Suprapubic skin (tissue), 4 donors: Measurements from ENCODE around the gene PLAAT4. TPM values are rescaled to one million over a fixed set of nuclear protein-coding genes. Genes with fewer than 3 reads are reported as not detected.

Experiments
- DNase-seq, 2 donors: peaks; one replicate each; pipeline ENCODE4 v3.0.0-alpha.2; 2019; ENCODE audit warnings: low spot score in 2 of 2
- H3K27ac ChIP-seq: fragments of 200-600 bp; sonication (generic); one replicate; pipeline ENCODE4 v1.5.1; 2019
- H3K27me3 ChIP-seq: fragments of 200-600 bp; sonication (generic); one replicate; pipeline ENCODE4 v1.5.1; 2019
- H3K36me3 ChIP-seq: fragments of 200-600 bp; sonication (generic); one replicate; pipeline ENCODE4 v1.5.1; 2019
- H3K4me1 ChIP-seq: fragments of 200-600 bp; sonication (generic); one replicate; pipeline ENCODE4 v1.5.1; 2019
- H3K4me3 ChIP-seq: fragments of 200-600 bp; sonication (generic); one replicate; pipeline ENCODE4 v1.5.1; 2019; ENCODE audit warnings: mild to moderate bottlenecking
- H3K9me3 ChIP-seq: fragments of 200-600 bp; sonication (generic); one replicate; pipeline ENCODE4 v1.5.1; 2019
- EP300 ChIP-seq: sonication (generic); formaldehyde crosslinking; IDR thresholded peaks from one replicate; pipeline ENCODE4 v1.6.1; 2017; ENCODE audit warnings: antibody characterized with exemption
- POLR2A ChIP-seq, 2 donors: fragments of 450-650 bp; IDR thresholded peaks; one replicate each; pipeline ENCODE4 v1.6.1; 2017; ENCODE audit warnings: antibody characterized with exemption in 2 of 2, mild to moderate bottlenecking in 2 of 2, moderate library complexity in 2 of 2
- POLR2AphosphoS5 ChIP-seq, 3 donors: sonication (generic); formaldehyde crosslinking; IDR thresholded peaks; one replicate each; pipeline ENCODE4 v1.6.1; 2017; ENCODE audit warnings: antibody characterized with exemption in 3 of 3
- WGBS: methylation state at CpG from one replicate; pipeline ENCODE4 v1.1.5; 2018; 5-methylcytosine and 5-hydroxymethylcytosine counted together
- total RNA-seq, 4 donors: library from RNA; depleted of rRNA; stranded (reverse); fragments of >200 nt; gene quantifications; one replicate each; pipeline ENCODE4 v1.1.0, GENCODE V29; 2016
- TF ChIP-seq, protein P1 (sequence below), 2 donors: fragments of 200-600 bp in 1 of 2; fragments of 450-650 bp in 1 of 2; sonication (generic) in 1 of 2; IDR thresholded peaks; one replicate each; pipeline ENCODE4 v1.5.1; 2016 to 2019; ENCODE audit warnings: antibody characterized with exemption in 2 of 2, mild to moderate bottlenecking in 1 of 2, moderate library complexity in 1 of 2

The PLAAT4 gene
- total RNA-seq, 4 donors from 2014 or later: 3.3 to 14.1 (median 4.6) TPM; not detected in 1

DNA sequence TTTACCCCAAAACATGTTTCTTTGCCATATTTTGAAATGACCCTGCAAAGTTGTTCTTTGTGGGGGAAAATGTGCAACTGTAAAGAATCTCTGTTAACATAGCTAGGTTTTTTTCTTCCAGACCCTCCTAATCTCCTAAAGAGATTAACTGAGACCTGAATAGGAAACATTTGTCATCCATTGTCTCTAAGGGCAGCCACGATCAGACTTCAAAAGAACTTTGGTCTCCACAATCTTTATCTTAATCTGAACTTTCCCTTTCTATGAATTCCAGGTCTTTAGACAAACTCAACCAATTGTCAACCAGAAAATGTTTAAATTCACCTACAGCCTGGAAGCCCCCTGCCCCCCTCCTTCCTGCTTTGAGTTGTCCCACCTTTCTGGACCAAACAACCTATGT is 35.4 kb upstream of the PLAAT4 start:
- Histone ChIP-seq H3K27me3 (no peaks in the 10 kb centered on the region), H3K4me1 (no peaks in the 10 kb centered on the region), H3K9me3 (peaks cover 8% of the 10 kb centered on the region), H3K36me3 (no peaks in the 10 kb centered on the region), H3K27ac (no peak overlapping the region), H3K4me3 (no peak overlapping the region)
- 43% methylated on average over 1 of the region's 1 CpG for WGBS
- TF ChIP-seq, protein P1, sequence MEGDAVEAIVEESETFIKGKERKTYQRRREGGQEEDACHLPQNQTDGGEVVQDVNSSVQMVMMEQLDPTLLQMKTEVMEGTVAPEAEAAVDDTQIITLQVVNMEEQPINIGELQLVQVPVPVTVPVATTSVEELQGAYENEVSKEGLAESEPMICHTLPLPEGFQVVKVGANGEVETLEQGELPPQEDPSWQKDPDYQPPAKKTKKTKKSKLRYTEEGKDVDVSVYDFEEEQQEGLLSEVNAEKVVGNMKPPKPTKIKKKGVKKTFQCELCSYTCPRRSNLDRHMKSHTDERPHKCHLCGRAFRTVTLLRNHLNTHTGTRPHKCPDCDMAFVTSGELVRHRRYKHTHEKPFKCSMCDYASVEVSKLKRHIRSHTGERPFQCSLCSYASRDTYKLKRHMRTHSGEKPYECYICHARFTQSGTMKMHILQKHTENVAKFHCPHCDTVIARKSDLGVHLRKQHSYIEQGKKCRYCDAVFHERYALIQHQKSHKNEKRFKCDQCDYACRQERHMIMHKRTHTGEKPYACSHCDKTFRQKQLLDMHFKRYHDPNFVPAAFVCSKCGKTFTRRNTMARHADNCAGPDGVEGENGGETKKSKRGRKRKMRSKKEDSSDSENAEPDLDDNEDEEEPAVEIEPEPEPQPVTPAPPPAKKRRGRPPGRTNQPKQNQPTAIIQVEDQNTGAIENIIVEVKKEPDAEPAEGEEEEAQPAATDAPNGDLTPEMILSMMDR (IDR thresholded peaks at IDR 0.05): no peak
- TF ChIP-seq POLR2A (IDR thresholded peaks at IDR 0.05): no peak
- TF ChIP-seq POLR2AphosphoS5 (IDR thresholded peaks at IDR 0.05): no peak
- TF ChIP-seq EP300: no peak
- no peak for DNase-seq

DNA sequence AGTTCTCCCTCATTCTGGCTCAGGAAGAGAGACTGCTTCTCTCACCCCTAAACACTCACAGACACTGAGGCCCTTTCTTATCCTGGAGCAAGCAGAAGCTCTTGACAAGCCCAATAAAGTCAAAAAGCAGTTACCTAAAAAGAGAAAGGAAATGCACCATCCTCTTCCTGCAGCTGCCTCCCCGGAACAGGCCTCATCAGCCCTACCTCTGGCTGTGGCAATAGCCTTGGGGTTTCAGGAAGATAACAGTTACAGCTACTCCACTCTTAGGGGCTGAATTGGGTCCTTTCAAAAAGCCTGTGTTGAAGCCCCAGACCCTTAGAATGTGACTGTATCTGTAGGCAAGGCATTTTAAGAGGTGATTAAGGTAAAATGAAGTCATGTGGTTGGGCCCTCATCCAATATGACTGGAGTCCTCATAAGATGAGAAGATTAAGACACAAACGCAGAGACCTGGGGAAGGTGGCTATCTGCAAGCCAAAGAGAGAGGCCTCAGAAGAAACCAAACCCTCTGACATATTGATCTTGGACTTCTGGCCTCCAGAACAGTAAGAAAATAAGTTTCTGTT is 34.3 kb upstream of the PLAAT4 start:
- H3K4me3 ChIP-seq: no peak overlapping the region
- no peak for DNase-seq
- 56% methylated on average over 2 of the region's 2 CpGs for WGBS
- no peak overlapping the region for H3K27ac ChIP-seq
- TF ChIP-seq, protein P1 (IDR thresholded peaks at IDR 0.05): no peak
- TF ChIP-seq POLR2A (IDR thresholded peaks at IDR 0.05) (no peak), EP300 (no peak), POLR2AphosphoS5 (IDR thresholded peaks at IDR 0.05) (no peak)
- no peaks in the 10 kb centered on the region for H3K27me3 ChIP-seq
- H3K4me1 ChIP-seq: no peaks in the 10 kb centered on the region
- H3K9me3 ChIP-seq: peaks cover 8% of the 10 kb centered on the region
- no peaks in the 10 kb centered on the region for H3K36me3 ChIP-seq

DNA sequence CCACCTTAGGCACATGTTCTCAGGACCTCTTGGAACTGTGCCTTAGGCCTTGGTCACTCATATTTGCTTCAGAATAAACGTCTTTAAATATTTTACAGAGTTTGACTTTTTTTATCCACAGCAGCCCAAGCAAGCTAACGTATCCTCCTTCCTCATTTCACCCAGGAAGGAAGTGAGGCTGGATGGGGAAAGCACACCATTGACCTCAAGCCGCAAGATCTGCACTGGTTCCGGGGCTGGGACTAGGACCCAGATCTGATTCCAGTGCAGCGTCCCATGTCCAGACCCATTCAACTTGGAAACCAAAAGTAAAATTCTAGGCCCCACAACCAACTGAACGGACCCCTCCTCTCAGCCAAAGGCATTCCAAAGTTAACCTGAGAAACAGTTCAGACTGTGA is 33.1 kb upstream of the PLAAT4 start:
- H3K4me3 ChIP-seq: no peak overlapping the region
- DNase-seq: no peak
- no peak for TF ChIP-seq EP300
- TF ChIP-seq POLR2AphosphoS5 (IDR thresholded peaks at IDR 0.05): no peak
- TF ChIP-seq POLR2A (IDR thresholded peaks at IDR 0.05): no peak
- TF ChIP-seq, protein P1 (IDR thresholded peaks at IDR 0.05): no peak
- WGBS: 85% methylated on average over 6 of the region's 6 CpGs
- peaks cover 8% of the 10 kb centered on the region for H3K9me3 ChIP-seq
- no peaks in the 10 kb centered on the region for H3K4me1 ChIP-seq
- no peaks in the 10 kb centered on the region for H3K27me3 ChIP-seq
- H3K36me3 ChIP-seq: no peaks in the 10 kb centered on the region
- H3K27ac ChIP-seq: no peak overlapping the region

DNA sequence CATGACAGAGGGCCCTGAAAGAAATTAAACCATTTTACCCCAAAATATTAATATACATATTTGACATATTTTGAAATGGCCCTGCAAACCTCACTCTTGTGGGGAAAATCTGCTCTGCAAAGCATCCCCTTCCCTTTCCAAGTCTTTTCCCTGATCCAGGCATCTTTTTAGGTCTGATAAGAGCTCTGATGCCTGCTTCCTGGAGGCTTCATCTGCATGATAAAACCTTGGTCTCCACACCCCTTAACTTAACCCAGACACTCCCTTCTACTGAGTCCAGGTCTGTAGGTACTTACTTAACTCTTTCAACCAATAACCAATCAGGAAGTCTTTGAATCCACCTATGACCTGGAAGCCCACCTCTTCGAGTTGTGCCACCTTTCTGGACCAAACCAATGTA is 32.6 kb upstream of the PLAAT4 start:
- Histone ChIP-seq H3K4me3 (no peak overlapping the region), H3K4me1 (no peaks in the 10 kb centered on the region), H3K36me3 (no peaks in the 10 kb centered on the region), H3K27ac (no peak overlapping the region), H3K27me3 (no peaks in the 10 kb centered on the region), H3K9me3 (peaks cover 8% of the 10 kb centered on the region)
- no peak for DNase-seq
- 87% methylated on average over 1 of the region's 1 CpG for WGBS
- TF ChIP-seq POLR2A (IDR thresholded peaks at IDR 0.05) (no peak), POLR2AphosphoS5 (IDR thresholded peaks at IDR 0.05) (no peak), EP300 (no peak)
- TF ChIP-seq, protein P1 (IDR thresholded peaks at IDR 0.05): no peak

DNA sequence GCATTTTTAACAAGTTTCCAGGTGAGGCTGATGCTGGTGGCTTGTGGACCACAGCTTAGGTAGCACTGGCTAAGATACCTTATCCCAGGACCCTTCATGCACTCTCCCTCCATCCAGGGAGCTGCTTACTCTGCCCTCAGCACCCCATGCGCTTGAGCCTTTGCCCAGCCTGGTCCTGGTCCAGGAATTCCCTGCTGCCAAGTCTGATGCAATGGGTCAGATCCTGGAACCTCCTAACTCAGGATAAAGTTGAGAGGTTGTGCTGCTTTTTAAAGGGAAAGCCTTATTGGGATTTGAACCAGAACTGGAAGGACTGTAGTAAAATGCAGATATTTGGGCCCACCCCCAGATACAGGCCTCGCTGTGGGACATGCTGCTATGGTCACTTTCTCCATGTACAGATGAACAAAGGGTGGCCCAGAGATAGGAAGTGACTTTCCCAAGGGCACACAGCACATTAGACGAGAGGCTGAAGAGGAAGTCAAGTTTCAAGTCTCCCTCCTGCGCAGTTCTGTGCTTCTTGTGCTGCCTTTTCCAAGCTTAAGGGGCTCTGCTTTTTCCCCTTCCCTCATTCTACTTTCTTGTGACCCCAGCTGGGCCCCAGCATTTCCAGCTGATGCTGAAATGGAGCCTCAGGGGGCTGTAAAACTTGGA is 31.5 kb upstream of the PLAAT4 start:
- Histone ChIP-seq H3K27ac (no peak overlapping the region), H3K27me3 (no peaks in the 10 kb centered on the region), H3K36me3 (no peaks in the 10 kb centered on the region), H3K4me3 (no peak overlapping the region), H3K9me3 (peaks cover 4% of the 10 kb centered on the region), H3K4me1 (no peaks in the 10 kb centered on the region)
- no peak for DNase-seq
- 70% methylated on average over 4 of the region's 4 CpGs for WGBS
- no peak for TF ChIP-seq POLR2AphosphoS5 (IDR thresholded peaks at IDR 0.05)
